ENCODE results near the gene FMO3. TPM values are rescaled to one million over a fixed set of nuclear protein-coding genes. Genes with fewer than 3 reads are reported as not detected.

FMO3 gene
- total and polyA plus RNA-seq, 9 donors = 0.04 to 0.40 (median 0.18) TPM

DNA sequence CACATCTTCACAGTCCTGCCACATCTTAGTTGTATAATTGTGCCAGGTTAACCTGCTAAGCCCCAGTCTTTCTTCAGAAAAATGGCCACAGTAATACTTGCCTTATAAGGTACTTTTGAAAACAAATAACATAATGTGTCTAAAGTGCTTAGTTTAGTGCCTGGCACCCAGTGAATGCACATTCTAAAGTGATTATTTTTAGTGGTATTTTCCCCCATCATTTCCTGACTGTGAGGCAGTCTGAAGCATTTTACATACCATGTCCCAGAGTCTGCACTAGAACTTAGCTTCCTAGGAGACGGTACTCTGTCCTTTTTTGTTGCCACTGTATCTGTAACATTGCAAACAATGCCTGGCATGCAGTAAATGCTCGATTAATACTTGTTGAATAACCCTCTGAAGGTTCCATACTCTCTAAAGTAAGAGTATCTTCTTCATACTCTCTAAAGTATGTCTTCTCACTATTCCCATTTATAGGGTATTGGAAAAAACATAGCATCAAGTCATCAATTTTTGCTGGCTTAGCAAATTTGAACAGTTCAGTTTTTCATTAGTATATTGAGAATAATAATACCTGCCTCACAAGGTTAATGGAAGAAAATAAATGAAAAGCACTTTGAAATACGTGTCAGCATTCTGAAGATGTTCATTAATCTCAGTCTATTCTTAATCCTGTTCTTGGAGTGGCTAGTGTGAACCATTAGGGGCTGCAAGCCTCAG, 43.7 kb downstream of the FMO3 start:
- no peaks in the 10 kb centered on the region for H3K27me3 ChIP-seq (ENCODE audit: control insufficient read depth, insufficient read depth, low read length)
- H3K27ac ChIP-seq (ENCODE audit: low read length) = no peak overlapping the region
- WGBS (ENCODE audit: insufficient coverage) = no CpG with 5 or more reads among the region's 3 CpGs
- H3K9me3 ChIP-seq (replicated peaks; ENCODE audit: control insufficient read depth, low read depth, low read length) = no peaks in the 10 kb centered on the region
- no peak for DNase-seq
- H3K4me1 ChIP-seq (ENCODE audit: control insufficient read depth, insufficient read depth, low read length) = no peaks in the 10 kb centered on the region
- H3K4me3 ChIP-seq (ENCODE audit: low read length) = no peak overlapping the region
- no peaks in the 10 kb centered on the region for H3K36me3 ChIP-seq (ENCODE audit: control insufficient read depth, insufficient read depth, low read length)

DNA sequence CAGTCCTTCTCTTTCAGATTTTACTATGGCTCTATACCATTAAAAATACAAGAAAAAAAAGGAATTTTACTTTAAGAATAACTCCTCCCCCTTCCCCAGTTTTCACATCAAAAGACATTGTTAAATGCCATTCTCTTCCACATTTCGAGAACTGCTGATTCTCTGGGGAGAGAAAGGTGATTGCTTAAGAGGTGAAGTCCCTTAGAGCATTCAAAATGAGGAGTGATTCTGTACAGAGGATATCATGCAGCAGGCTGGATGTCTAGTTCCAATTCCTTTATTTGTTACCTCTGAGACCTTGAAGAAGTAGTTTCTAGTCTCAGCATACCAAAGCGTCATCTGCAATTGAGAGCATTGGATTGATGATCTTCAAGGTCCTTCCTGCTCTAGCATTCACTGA, 46.9 kb downstream of the FMO3 start:
- H3K27me3 ChIP-seq (ENCODE audit: control insufficient read depth, insufficient read depth, low read length) = no peaks in the 10 kb centered on the region
- H3K36me3 ChIP-seq (ENCODE audit: control insufficient read depth, insufficient read depth, low read length) = no peaks in the 10 kb centered on the region
- no peaks in the 10 kb centered on the region for H3K9me3 ChIP-seq (replicated peaks; ENCODE audit: control insufficient read depth, low read depth, low read length)
- H3K27ac ChIP-seq (ENCODE audit: low read length) = no peak overlapping the region
- DNase-seq = no peak
- no CpG with 5 or more reads among the region's 2 CpGs for WGBS (ENCODE audit: insufficient coverage)
- no peak overlapping the region for H3K4me3 ChIP-seq (ENCODE audit: low read length)
- H3K4me1 ChIP-seq (ENCODE audit: control insufficient read depth, insufficient read depth, low read length) = peaks cover 18% of the 10 kb centered on the region

- peak; percentile 89 for DNase-seq
- Histone ChIP-seq H3K9me3 (replicated peaks; ENCODE audit: control insufficient read depth, low read depth, low read length) (no peaks in the 10 kb centered on the region), H3K4me1 (ENCODE audit: control insufficient read depth, insufficient read depth, low read length) (peaks cover 23% of the 10 kb centered on the region), H3K27me3 (ENCODE audit: control insufficient read depth, insufficient read depth, low read length) (no peaks in the 10 kb centered on the region), H3K27ac (ENCODE audit: low read length) (peak overlapping the region; percentile 16), H3K4me3 (ENCODE audit: low read length) (no peak overlapping the region), H3K36me3 (ENCODE audit: control insufficient read depth, insufficient read depth, low read length) (no peaks in the 10 kb centered on the region)
- WGBS (ENCODE audit: insufficient coverage) = no CpG with 5 or more reads among the region's 2 CpGs
Measured at GRCh38 chr1:171138980-171139379, 48.3 kb downstream of the FMO3 start.

- H3K4me1 ChIP-seq (ENCODE audit: control insufficient read depth, insufficient read depth, low read length) = peaks cover 23% of the 10 kb centered on the region
- H3K9me3 ChIP-seq (replicated peaks; ENCODE audit: control insufficient read depth, low read depth, low read length) = no peaks in the 10 kb centered on the region
- DNase-seq = no peak
- H3K27ac ChIP-seq (ENCODE audit: low read length) = peak overlapping the region; percentile 94
- WGBS (ENCODE audit: insufficient coverage) = no CpG with 5 or more reads among the region's 4 CpGs
- H3K4me3 ChIP-seq (ENCODE audit: low read length) = no peak overlapping the region
- H3K36me3 ChIP-seq (ENCODE audit: control insufficient read depth, insufficient read depth, low read length) = no peaks in the 10 kb centered on the region
- H3K27me3 ChIP-seq (ENCODE audit: control insufficient read depth, insufficient read depth, low read length) = no peaks in the 10 kb centered on the region
Measured at GRCh38 chr1:171139890-171140289, 49.2 kb downstream of the FMO3 start.

DNA sequence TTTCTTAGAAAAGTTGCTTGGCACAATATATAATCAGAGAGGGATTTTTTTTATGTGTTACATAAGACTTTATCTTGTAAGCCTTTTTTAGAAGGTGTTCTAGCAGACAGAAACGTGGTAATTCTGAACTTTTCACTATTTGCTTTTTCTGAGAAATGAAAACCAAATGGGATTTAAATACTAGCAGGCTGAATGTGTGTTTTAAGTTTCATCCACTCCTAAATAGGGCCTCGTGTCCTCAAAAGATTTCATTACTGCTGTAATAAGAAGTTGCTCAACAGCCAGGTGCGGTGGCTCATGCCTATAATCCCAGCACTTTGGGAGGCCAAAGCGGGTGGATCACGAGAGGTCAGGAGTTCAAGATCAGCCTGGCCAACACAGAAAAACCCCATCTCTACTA, 49.7 kb downstream of the FMO3 start:
- H3K27ac ChIP-seq (ENCODE audit: low read length) = peak overlapping the region; percentile 94
- peaks cover 23% of the 10 kb centered on the region for H3K4me1 ChIP-seq (ENCODE audit: control insufficient read depth, insufficient read depth, low read length)
- H3K27me3 ChIP-seq (ENCODE audit: control insufficient read depth, insufficient read depth, low read length) = no peaks in the 10 kb centered on the region
- no CpG with 5 or more reads among the region's 5 CpGs for WGBS (ENCODE audit: insufficient coverage)
- no peaks in the 10 kb centered on the region for H3K9me3 ChIP-seq (replicated peaks; ENCODE audit: control insufficient read depth, low read depth, low read length)
- H3K36me3 ChIP-seq (ENCODE audit: control insufficient read depth, insufficient read depth, low read length) = no peaks in the 10 kb centered on the region
- DNase-seq = peak; percentile 82
- H3K4me3 ChIP-seq (ENCODE audit: low read length) = no peak overlapping the region

GRCh38 chr1:171140956-171141687, 50.4 kb downstream of the FMO3 start:
- Histone ChIP-seq H3K9me3 (replicated peaks; ENCODE audit: control insufficient read depth, low read depth, low read length) (no peaks in the 10 kb centered on the region), H3K4me3 (ENCODE audit: low read length) (no peak overlapping the region), H3K27me3 (ENCODE audit: control insufficient read depth, insufficient read depth, low read length) (no peaks in the 10 kb centered on the region), H3K27ac (ENCODE audit: low read length) (peak overlapping the region; percentile 94), H3K4me1 (ENCODE audit: control insufficient read depth, insufficient read depth, low read length) (peaks cover 23% of the 10 kb centered on the region), H3K36me3 (ENCODE audit: control insufficient read depth, insufficient read depth, low read length) (no peaks in the 10 kb centered on the region)
- no CpG with 5 or more reads among the region's 4 CpGs for WGBS (ENCODE audit: insufficient coverage)
- peak; percentile 58 for DNase-seq

DNA sequence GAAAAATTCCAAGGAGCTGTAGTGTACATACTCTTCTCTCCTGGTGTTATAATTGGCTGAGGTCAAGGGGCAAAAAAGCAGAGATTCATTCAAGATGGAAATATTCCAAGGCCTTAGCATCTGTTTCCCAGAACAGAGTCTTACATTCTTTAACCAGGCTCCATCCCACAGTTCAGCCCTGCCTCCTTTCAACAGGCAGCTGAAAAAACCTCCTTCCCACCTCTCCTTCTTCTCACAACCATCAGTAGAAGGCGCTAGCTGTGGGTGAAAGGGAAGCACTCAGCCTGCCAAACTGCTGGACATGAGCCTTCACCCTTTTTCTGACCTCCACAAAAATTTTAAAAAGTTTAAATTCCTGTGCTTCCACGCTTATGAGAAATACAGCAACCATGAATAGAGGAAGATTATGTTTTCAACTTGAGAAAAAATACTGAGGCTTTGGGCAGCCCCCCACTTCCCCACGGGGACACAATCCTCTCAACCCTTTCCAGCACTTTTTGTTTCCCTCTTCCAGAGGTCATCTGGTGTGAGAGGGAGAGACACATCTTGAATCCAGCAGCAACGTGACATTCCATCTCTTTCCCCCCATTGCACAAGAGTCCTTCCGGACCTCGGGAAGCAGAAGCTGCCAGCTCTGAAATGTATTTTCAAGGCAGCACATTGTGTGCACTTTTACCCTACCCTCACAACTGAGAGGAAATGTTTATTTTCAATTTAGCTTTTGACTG, 51.1 kb downstream of the FMO3 start:
- no peaks in the 10 kb centered on the region for H3K36me3 ChIP-seq (ENCODE audit: control insufficient read depth, insufficient read depth, low read length)
- peak; percentile 99 for DNase-seq
- peak overlapping the region; percentile 94 for H3K27ac ChIP-seq (ENCODE audit: low read length)
- H3K4me3 ChIP-seq (ENCODE audit: low read length) = no peak overlapping the region
- no peaks in the 10 kb centered on the region for H3K9me3 ChIP-seq (replicated peaks; ENCODE audit: control insufficient read depth, low read depth, low read length)
- H3K27me3 ChIP-seq (ENCODE audit: control insufficient read depth, insufficient read depth, low read length) = no peaks in the 10 kb centered on the region
- peaks cover 23% of the 10 kb centered on the region for H3K4me1 ChIP-seq (ENCODE audit: control insufficient read depth, insufficient read depth, low read length)
- no CpG with 5 or more reads among the region's 6 CpGs for WGBS (ENCODE audit: insufficient coverage)

DNA sequence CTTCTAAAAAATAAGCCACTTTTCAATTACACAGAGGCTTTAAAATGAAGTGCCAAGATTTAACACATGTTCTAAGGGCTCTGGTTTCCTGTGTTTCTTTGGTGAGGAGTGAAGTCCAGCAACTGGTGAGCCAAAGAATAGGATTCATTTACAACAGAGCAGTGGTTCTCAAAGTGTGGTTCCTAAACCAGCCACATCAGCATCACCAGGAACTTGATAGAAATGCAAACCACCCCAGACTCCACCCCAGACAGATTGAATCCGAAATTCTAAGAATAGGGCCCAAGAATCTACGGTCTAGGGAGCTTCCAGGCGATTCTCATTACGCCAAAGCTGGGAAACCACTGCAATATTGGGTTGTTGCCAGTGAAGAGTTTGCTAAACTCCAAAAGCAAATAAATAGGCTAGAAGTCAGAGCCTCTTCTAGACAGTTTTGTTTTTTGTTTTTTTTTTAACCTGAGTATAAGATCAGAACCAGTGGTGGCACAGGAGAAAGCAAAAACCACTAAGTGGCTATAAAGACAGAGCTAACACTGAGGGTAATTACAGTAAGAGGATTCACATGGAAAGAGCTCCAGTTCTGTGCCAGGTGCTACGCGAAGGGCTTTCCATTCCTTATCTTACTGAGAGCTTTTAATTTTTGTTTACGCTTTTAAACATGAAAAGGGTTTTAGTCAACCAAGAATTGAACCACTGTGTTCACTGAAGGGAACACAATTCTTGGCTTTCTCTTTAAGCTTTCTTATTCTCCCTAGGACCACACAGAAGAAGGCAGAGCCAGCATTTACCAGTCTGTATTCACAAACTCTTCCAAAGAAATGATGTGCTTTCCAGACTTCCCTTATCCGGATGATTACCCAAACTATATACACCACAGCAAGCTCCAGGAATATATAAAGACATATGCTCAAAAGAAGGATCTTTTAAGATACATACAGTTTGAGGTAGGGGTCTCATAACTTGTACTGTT, 52.0 kb downstream of the FMO3 start:
- H3K9me3 ChIP-seq (replicated peaks; ENCODE audit: control insufficient read depth, low read depth, low read length) = no peaks in the 10 kb centered on the region
- no peak overlapping the region for H3K4me3 ChIP-seq (ENCODE audit: low read length)
- peak overlapping the region; percentile 94 for H3K27ac ChIP-seq (ENCODE audit: low read length)
- no peaks in the 10 kb centered on the region for H3K36me3 ChIP-seq (ENCODE audit: control insufficient read depth, insufficient read depth, low read length)
- WGBS (ENCODE audit: insufficient coverage) = no CpG with 5 or more reads among the region's 8 CpGs
- no peaks in the 10 kb centered on the region for H3K27me3 ChIP-seq (ENCODE audit: control insufficient read depth, insufficient read depth, low read length)
- peak; percentile 95 for DNase-seq
- H3K4me1 ChIP-seq (ENCODE audit: control insufficient read depth, insufficient read depth, low read length) = peaks cover 23% of the 10 kb centered on the region

- DNase-seq = no peak
- Histone ChIP-seq H3K4me3 (ENCODE audit: low read length) (no peak overlapping the region), H3K27me3 (ENCODE audit: control insufficient read depth, insufficient read depth, low read length) (no peaks in the 10 kb centered on the region), H3K9me3 (replicated peaks; ENCODE audit: control insufficient read depth, low read depth, low read length) (no peaks in the 10 kb centered on the region), H3K36me3 (ENCODE audit: control insufficient read depth, insufficient read depth, low read length) (no peaks in the 10 kb centered on the region), H3K27ac (ENCODE audit: low read length) (no peak overlapping the region), H3K4me1 (ENCODE audit: control insufficient read depth, insufficient read depth, low read length) (no peaks in the 10 kb centered on the region)
- WGBS (ENCODE audit: insufficient coverage) = no CpG with 5 or more reads among the region's 1 CpG
Measured at GRCh38 chr1:171150156-171150555, 59.5 kb downstream of the FMO3 start.
